H1 (cell line): ENCODE data around the gene SV2C. TPM values are rescaled to one million over a fixed set of nuclear protein-coding genes. Genes with fewer than 3 reads are reported as not detected.

Experiments used
- CTCF ChIA-PET: fragments of 300-600 bp; sonication (Branson Sonifier 250); formaldehyde crosslinking; loops from one replicate; lab custom pipeline; 2021; ENCODE audit not compliant: partially characterized antibody; lab: Charles Lee
- POLR2A ChIA-PET: fragments of 300-600 bp; sonication (Branson Sonifier 250); formaldehyde crosslinking; loops from one replicate; lab custom pipeline; 2021; ENCODE audit warnings: inconsistent platforms; ENCODE audit not compliant: partially characterized antibody; lab: Charles Lee
- DNase-seq, 2 experiments: peaks; one replicate each; pipeline versions ENCODE4 v3.0.0 to v3.0.0-alpha.2; 2010 to 2022; ENCODE audit warnings: low spot score in 2 of 2, low read depth in 1 of 2, mixed read lengths in 1 of 2
- FAIRE-seq: peaks from 2 replicates; lab custom pipeline; 2011; peaks lifted over from hg19 to GRCh38; lab: Jason Lieb, UNC
- H2AFZ ChIP-seq: 2 replicates; pipeline ENCODE4 v1.8.1; 2012; ENCODE audit warnings: low read length, inconsistent platforms
- H2AK5ac ChIP-seq: 2 replicates; pipeline ENCODE4 v1.6.1; 2013; ENCODE audit warnings: low read depth, low read length
- H2BK120ac ChIP-seq: replicated peaks from 2 replicates; pipeline ENCODE3; 2013; ENCODE audit warnings: low read depth, low read length, inconsistent platforms
- H2BK12ac ChIP-seq: 2 replicates; pipeline ENCODE4 v1.6.1; 2013; ENCODE audit warnings: low read depth, low read length
- H2BK15ac ChIP-seq: 2 replicates; pipeline ENCODE4 v1.6.1; 2013; ENCODE audit warnings: low read length
- H2BK20ac ChIP-seq: 2 replicates; pipeline ENCODE4 v1.6.1; 2013; ENCODE audit warnings: low read length
- H2BK5ac ChIP-seq: 2 replicates; pipeline ENCODE4 v1.6.1; 2013; ENCODE audit warnings: low read depth, low read length
- H3K14ac ChIP-seq: 2 replicates; pipeline ENCODE4 v1.6.1; 2013; ENCODE audit warnings: inconsistent platforms; ENCODE audit not compliant: insufficient read length
- H3K18ac ChIP-seq: 2 replicates; pipeline ENCODE4 v1.6.1; 2013; ENCODE audit warnings: low read length; ENCODE audit errors: extremely low read depth
- H3K23ac ChIP-seq: 2 replicates; pipeline ENCODE4 v1.6.1; 2013; ENCODE audit warnings: inconsistent platforms; ENCODE audit not compliant: insufficient read length
- H3K23me2 ChIP-seq: 2 replicates; pipeline ENCODE4 v1.6.1; 2013; ENCODE audit warnings: low read depth, low read length
- H3K27ac ChIP-seq: 2 replicates; pipeline ENCODE4 v1.6.1; 2011; ENCODE audit warnings: low read depth, low read length, inconsistent platforms
- H3K27me3 ChIP-seq, 4 experiments: replicated peaks in 1 of 4; 1 replicate in 1 of 4; 2 replicates in 3 of 4; pipeline versions ENCODE4 v1.6.1 to v1.8.1; 2011 to 2013; ENCODE audit warnings: low read length in 3 of 4, mild to moderate bottlenecking in 3 of 4, inconsistent platforms in 2 of 4, mixed read lengths in 2 of 4, moderate library complexity in 1 of 4; ENCODE audit not compliant: control insufficient read depth in 3 of 4, insufficient read depth in 3 of 4; ENCODE audit errors: extremely low read depth in 1 of 4
- H3K36me3 ChIP-seq, 4 experiments: 2 replicates each; pipeline versions ENCODE4 v1.6.1 to v1.8.1; 2011 to 2013; ENCODE audit warnings: mild to moderate bottlenecking in 4 of 4, low read length in 3 of 4, moderate library complexity in 2 of 4, control low read depth in 1 of 4, inconsistent platforms in 1 of 4; ENCODE audit not compliant: insufficient read depth in 4 of 4, control insufficient read depth in 2 of 4
- H3K4ac ChIP-seq: replicated peaks from 2 replicates; pipeline ENCODE3; 2013; ENCODE audit warnings: low read length, low read depth, mixed read lengths, inconsistent platforms; ENCODE audit not compliant: insufficient read length
- H3K4me1 ChIP-seq, 4 experiments: replicated peaks in 1 of 4; 1 replicate in 1 of 4; 2 replicates in 3 of 4; pipeline versions ENCODE4 v1.6.1 to v1.8.1; 2011 to 2013; ENCODE audit warnings: low read length in 3 of 4, inconsistent platforms in 2 of 4, mixed read lengths in 1 of 4; ENCODE audit not compliant: insufficient read depth in 4 of 4, control insufficient read depth in 3 of 4
- H3K4me2 ChIP-seq, 2 experiments: 2 replicates each; pipeline versions ENCODE4 v1.6.1 to v1.8.1; 2011 to 2013; ENCODE audit warnings: low read depth in 2 of 2, low read length in 2 of 2, control low read depth in 1 of 2, inconsistent platforms in 1 of 2, mild to moderate bottlenecking in 1 of 2; ENCODE audit not compliant: insufficient read depth in 1 of 2
- H3K4me3 ChIP-seq, 4 experiments: fragments of 200-600, 300-600 bp in 1 of 4; sonication (generic), shearing (Covaris generic), sonication (Bioruptor Twin) in 1 of 4; 2 replicates each; pipeline versions ENCODE4 v1.5.1 to v1.8.1; 2011 to 2016; ENCODE audit warnings: low read length in 4 of 4, low read depth in 3 of 4, control low read depth in 2 of 4, inconsistent platforms in 2 of 4, mild to moderate bottlenecking in 2 of 4, mixed read lengths in 1 of 4, moderate library complexity in 1 of 4; ENCODE audit not compliant: insufficient read depth in 2 of 4; ENCODE audit errors: extremely low read depth in 1 of 4
- H3K56ac ChIP-seq: replicated peaks from 2 replicates; pipeline ENCODE3; 2013; ENCODE audit warnings: low read depth, mild to moderate bottlenecking, mixed read lengths, low read length, inconsistent platforms; ENCODE audit not compliant: insufficient read length
- H3K79me1 ChIP-seq: 2 replicates; pipeline ENCODE4 v1.6.1; 2013; ENCODE audit warnings: low read depth, low read length, control low read depth
- H3K79me2 ChIP-seq, 2 experiments: 2 replicates each; pipeline versions ENCODE4 v1.6.1 to v1.8.1; 2012 to 2013; ENCODE audit warnings: low read length in 2 of 2, mild to moderate bottlenecking in 2 of 2, inconsistent platforms in 1 of 2; ENCODE audit not compliant: insufficient read depth in 2 of 2, control insufficient read depth in 1 of 2
- H3K9ac ChIP-seq, 4 experiments: replicated peaks in 1 of 4; 1 replicate in 1 of 4; 2 replicates in 3 of 4; pipeline versions ENCODE4 v1.6.1 to v1.8.1; 2011 to 2013; ENCODE audit warnings: low read depth in 3 of 4, low read length in 3 of 4, control low read depth in 2 of 4, mild to moderate bottlenecking in 2 of 4, moderate library complexity in 2 of 4, inconsistent platforms in 1 of 4; ENCODE audit errors: extremely low read depth in 1 of 4
- H3K9me3 ChIP-seq, 2 experiments: 2 replicates each; pipeline versions ENCODE4 v1.6.1 to v1.8.1; 2012 to 2013; ENCODE audit warnings: mild to moderate bottlenecking in 2 of 2, moderate library complexity in 2 of 2, control low read depth in 1 of 2, inconsistent platforms in 1 of 2, low read depth in 1 of 2, low read length in 1 of 2, mixed read lengths in 1 of 2; ENCODE audit not compliant: insufficient read depth in 2 of 2
- H4K20me1 ChIP-seq, 2 experiments: replicated peaks in 1 of 2; 2 replicates each; pipeline versions ENCODE3 to v1.8.1; 2011 to 2013; ENCODE audit warnings: inconsistent platforms in 2 of 2, low read length in 2 of 2, mild to moderate bottlenecking in 1 of 2; ENCODE audit not compliant: insufficient read depth in 2 of 2, control insufficient read depth in 1 of 2
- H4K5ac ChIP-seq: 2 replicates; pipeline ENCODE4 v1.6.1; 2013; ENCODE audit warnings: low read length, low read depth, mixed read lengths, inconsistent platforms; ENCODE audit not compliant: insufficient read length
- H4K8ac ChIP-seq: 2 replicates; pipeline ENCODE4 v1.8.0; 2013; ENCODE audit warnings: mild to moderate bottlenecking, moderate library complexity, low read length, inconsistent platforms; ENCODE audit not compliant: insufficient read depth; ENCODE audit errors: extremely low read depth
- H4K91ac ChIP-seq: replicated peaks from 2 replicates; pipeline ENCODE3; 2013; ENCODE audit warnings: low read length, mixed read lengths, inconsistent platforms; ENCODE audit not compliant: insufficient read length
- ATF2 ChIP-seq: IDR thresholded peaks from 2 replicates; pipeline ENCODE4 v1.6.1; 2012; ENCODE audit warnings: low read length, inconsistent platforms
- BCL11A ChIP-seq, 2 experiments: IDR thresholded peaks; one replicate each; pipeline ENCODE4 v1.6.1; 2011; ENCODE audit warnings: low read depth in 2 of 2, low read length in 2 of 2, mild to moderate bottlenecking in 2 of 2
- CEBPB ChIP-seq: IDR thresholded peaks from 2 replicates; pipeline ENCODE4 v1.6.1; 2012; ENCODE audit warnings: low read depth, low read length
- CREB1 ChIP-seq: IDR thresholded peaks from 2 replicates; pipeline ENCODE4 v1.6.1; 2012; ENCODE audit warnings: inconsistent platforms
- EGR1 ChIP-seq: IDR thresholded peaks from 2 replicates; pipeline ENCODE4 v1.6.1; 2011; ENCODE audit warnings: low read depth, low read length, borderline replicate concordance
- EP300 ChIP-seq, 2 experiments: IDR thresholded peaks; 1 replicate in 1 of 2; 2 replicates in 1 of 2; pipeline ENCODE4 v1.6.1; 2011 to 2012; ENCODE audit warnings: low read depth in 2 of 2, low read length in 2 of 2, mild to moderate bottlenecking in 2 of 2, borderline replicate concordance in 1 of 2, inconsistent platforms in 1 of 2, moderate library complexity in 1 of 2
- POLR2A ChIP-seq, 2 experiments: IDR thresholded peaks; 1 replicate in 1 of 2; 2 replicates in 1 of 2; pipeline ENCODE4 v1.6.1; 2011; ENCODE audit warnings: low read depth in 2 of 2, low read length in 2 of 2, mild to moderate bottlenecking in 2 of 2; ENCODE audit errors: control extremely low read depth in 1 of 2
- RBBP5 ChIP-seq: IDR thresholded peaks from 2 replicates; pipeline ENCODE4 v1.7.1; 2012; ENCODE audit warnings: low read depth, mild to moderate bottlenecking, inconsistent platforms, low read length, moderate library complexity, borderline replicate concordance
- SIX5 ChIP-seq: IDR thresholded peaks from 2 replicates; pipeline ENCODE4 v1.6.1; 2011; ENCODE audit warnings: mild to moderate bottlenecking, low read depth, low read length
- SP1 ChIP-seq: IDR thresholded peaks from 2 replicates; pipeline ENCODE4 v1.6.1; 2011; ENCODE audit warnings: low read depth, low read length
- YY1 ChIP-seq: IDR thresholded peaks from 2 replicates; pipeline ENCODE4 v1.6.1; 2011; ENCODE audit warnings: low read depth, mild to moderate bottlenecking, low read length
- WGBS, 2 experiments: shearing (Covaris generic) in 1 of 2; methylation state at CpG; one replicate each; pipeline versions ENCODE4 v1.1.6 to v1.1.7; 2013 to 2015; ENCODE audit warnings: low lambda C conversion rate in 2 of 2, mixed read lengths in 2 of 2, inconsistent platforms in 1 of 2, low coverage in 1 of 2, missing lambda C conversion rate in 1 of 2; ENCODE audit not compliant: insufficient replicate concordance in 2 of 2, insufficient coverage in 1 of 2, insufficient read length in 1 of 2; ENCODE audit errors: extremely low coverage in 1 of 2, missing lambda C conversion rate in 1 of 2; 5-methylcytosine and 5-hydroxymethylcytosine counted together
- polyA plus RNA-seq, 7 experiments: library from polyadenylated mRNA; depleted of rRNA in 3 of 7; stranded (reverse) in 5 of 7; unstranded in 2 of 7; fragments of >200 nt in 5 of 7; fragments of 200-250 nt in 2 of 7; gene quantifications; 1 replicate in 5 of 7; 2 replicates in 1 of 7; 4 replicates in 1 of 7; pipeline versions ENCODE4 v1.2.1 to v1.2.3, GENCODE V29; 2011 to 2013; ENCODE audit warnings: missing spikeins in 2 of 7, mixed read lengths in 2 of 7
- total RNA-seq: library from RNA; stranded (reverse); fragmentation: NEBNext Ultra II Directional; extraction: Animal tissue kit (Norgen Biotek cat#: 25700); gene quantifications from 2 replicates; pipeline ENCODE4 v1.2.1, GENCODE V29; 2021

SV2C gene
- total and polyA plus RNA-seq, 2 of the 8 experiments (the other 6 are each of a cell fraction or from before 2014, with no cell fraction given), result 0.08 to 0.24 TPM

- CTCF ChIA-PET, result interaction anchor here (0.8 to 1.9 kb wide), 2 partner anchors 62 to 143 kb away, joined by 3 to 7 read pairs; no protein-coding TSS in a partner anchor
- no peak overlapping the region for H2BK120ac ChIP-seq
- H4K5ac ChIP-seq, result no peak overlapping the region
Measured at GRCh38 chr5:76113103-76113502, 29.9 kb downstream of the SV2C start.

More at GRCh38 chr5:76113103-76113502, 29.9 kb downstream of the SV2C start:
- peaks cover 0 to 1% (median 0%) of the 10 kb centered on the region in 4 experiments; a peak in 2 of 7 replicates for H3K27me3 ChIP-seq
- no peak overlapping the region for H3K14ac ChIP-seq
- WGBS, 2 experiments, result 90% methylated on average over 4 of the region's 4 CpGs; no CpG with 5 or more reads in 1 of the 2 experiments
- H2BK15ac ChIP-seq, result no peak overlapping the region
- no peak for FAIRE-seq
- no peak overlapping the region for H3K18ac ChIP-seq
- no peak overlapping the region for H4K91ac ChIP-seq
- no peak overlapping the region for H3K4ac ChIP-seq
- H3K27ac ChIP-seq, result no peak overlapping the region
- no peak overlapping the region for H3K9ac ChIP-seq
- no peak overlapping the region for H3K4me2 ChIP-seq
- H2BK12ac ChIP-seq, result no peak overlapping the region
- H3K4me1 ChIP-seq, result peaks cover 0 to 8% (median 6%) of the 10 kb centered on the region in 4 experiments; a peak in 3 of 7 replicates
- no peak overlapping the region for H2AK5ac ChIP-seq
- no peaks in the 10 kb centered on the region for H3K9me3 ChIP-seq
- DNase-seq, result no peak
- POLR2A ChIA-PET, result no interaction called here
- H2BK5ac ChIP-seq, result no peak overlapping the region
- no peaks in the 10 kb centered on the region for H3K36me3 ChIP-seq
- no peak overlapping the region for H3K23ac ChIP-seq
- H3K56ac ChIP-seq, result no peak overlapping the region
- H3K4me3 ChIP-seq, result no peak overlapping the region
- H3K23me2 ChIP-seq, result no peaks in the 10 kb centered on the region
- TF ChIP-seq BCL11A (IDR thresholded peaks at IDR 0.05; ENCODE audit: low read depth in 2 of 2, low read length in 2 of 2), result no peak
- TF ChIP-seq SIX5, result no peak
- no peak for TF ChIP-seq SP1
- no peak for TF ChIP-seq ATF2
- no peak for TF ChIP-seq EGR1
- no peak for TF ChIP-seq CEBPB
- no peak for TF ChIP-seq YY1
- TF ChIP-seq POLR2A (IDR thresholded peaks at IDR 0.05; ENCODE audit: control extremely low read depth in 1 of 2, low read depth in 2 of 2, low read length in 2 of 2), result no peak
- TF ChIP-seq RBBP5, result no peak
- TF ChIP-seq EP300 (IDR thresholded peaks at IDR 0.05; ENCODE audit: borderline replicate concordance in 1 of 2, low read depth in 2 of 2, low read length in 2 of 2), result no peak
- no peak for TF ChIP-seq CREB1
- no peak overlapping the region for H2AFZ ChIP-seq
- no peak overlapping the region for H4K8ac ChIP-seq
- H4K20me1 ChIP-seq, result no peaks in the 10 kb centered on the region
- H2BK20ac ChIP-seq, result no peak overlapping the region
- H3K79me2 ChIP-seq, result no peaks in the 10 kb centered on the region
- H3K79me1 ChIP-seq, result no peaks in the 10 kb centered on the region
